Colonic mucosa (tissue), 4 donors: ENCODE data around the gene PEAK3. TPM values are rescaled to one million over a fixed set of nuclear protein-coding genes. Genes with fewer than 3 reads are reported as not detected.

Experiments used
- DNase-seq: peaks from one replicate; pipeline ENCODE4 v3.0.0-alpha.2; 2020
- H3K27ac ChIP-seq: fragments of 200-600 bp; one replicate; pipeline ENCODE4 v1.8.0; 2021
- H3K27me3 ChIP-seq: fragments of 200-600 bp; one replicate; pipeline ENCODE4 v1.8.0; 2021
- H3K36me3 ChIP-seq: fragments of 200-600 bp; one replicate; pipeline ENCODE4 v1.8.0; 2021
- H3K4me1 ChIP-seq: fragments of 200-600 bp; one replicate; pipeline ENCODE4 v1.8.0; 2021; ENCODE audit warnings: mild to moderate bottlenecking
- H3K4me3 ChIP-seq: fragments of 200-600 bp; one replicate; pipeline ENCODE4 v1.8.0; 2021
- H3K9ac ChIP-seq, 2 donors: one replicate each; pipeline ENCODE4 v1.7.0; 2013; ENCODE audit warnings: control low read depth in 2 of 2, low read depth in 2 of 2, low read length in 2 of 2
- H3K9me3 ChIP-seq: fragments of 200-600 bp; one replicate; pipeline ENCODE4 v1.8.0; 2021
- CTCF ChIP-seq: fragments of 200-600 bp; IDR thresholded peaks from one replicate; pipeline ENCODE4 v1.8.0; 2022; ENCODE audit warnings: antibody characterized with exemption, mild to moderate bottlenecking
- intact Hi-C: fragments of 100-400 bp; cut with DNase I; formaldehyde crosslinking; loops from one replicate; pipeline ENCODE4 v1.14.1; 2022
- total RNA-seq, 2 donors: library from RNA; stranded (reverse); fragmentation: NEBNext Ultra II Directional in 1 of 2; extraction: Animal tissue kit (Norgen Biotek cat#: 25700) in 1 of 2; gene quantifications; one replicate each; pipeline ENCODE4 v1.2.1, GENCODE V29; 2021
- donor health status: healthy.
- donor health status: DM: no; HTN: no; CAD: no.
- donor health status: DM: no; HTN: no; CAD: no.

PEAK3 gene
- total RNA-seq, 2 donors from 2014 or later: 0.29 to 0.72 TPM

- intact Hi-C loops: loop anchor here (10.0 kb wide), 1 partner anchor 65 kb away; the partner anchor contains the start of gene DOT1L
- Histone ChIP-seq H3K36me3 (peaks cover 4% of the 10 kb centered on the region), H3K9ac (no peak overlapping the region), H3K27ac (no peak overlapping the region), H3K9me3 (no peaks in the 10 kb centered on the region), H3K27me3 (no peaks in the 10 kb centered on the region), H3K4me1 (peaks cover 7% of the 10 kb centered on the region), H3K4me3 (no peak overlapping the region)
- no peak for TF ChIP-seq CTCF
- no peak for DNase-seq
These were observed 51.9 kb downstream of the PEAK3 start for GRCh38 chr19:2230033-2230531.

GRCh38 chr19:2229103-2230032 lies 52.6 kb downstream of the PEAK3 start:
- Histone ChIP-seq H3K4me1 (no peaks in the 10 kb centered on the region), H3K36me3 (peaks cover 4% of the 10 kb centered on the region), H3K27ac (no peak overlapping the region), H3K27me3 (no peaks in the 10 kb centered on the region), H3K4me3 (no peak overlapping the region), H3K9me3 (no peaks in the 10 kb centered on the region), H3K9ac (no peak overlapping the region)
- TF ChIP-seq CTCF: no peak
- no peak for DNase-seq
- intact Hi-C loops: loop anchor here (10.0 kb wide), 1 partner anchor 65 kb away; the partner anchor contains the start of gene DOT1L

- no peaks in the 10 kb centered on the region for H3K27me3 ChIP-seq
- DNase-seq: no peak
- no peak for TF ChIP-seq CTCF
- no peak overlapping the region for H3K9ac ChIP-seq
- no peaks in the 10 kb centered on the region for H3K9me3 ChIP-seq
- no peak overlapping the region for H3K27ac ChIP-seq
- intact Hi-C loops: no loop called here
- H3K4me3 ChIP-seq: no peak overlapping the region
- peaks cover 4% of the 10 kb centered on the region for H3K36me3 ChIP-seq
- no peaks in the 10 kb centered on the region for H3K4me1 ChIP-seq
These were observed 53.6 kb downstream of the PEAK3 start for GRCh38 chr19:2228157-2229030.

- DNase-seq: no peak
- TF ChIP-seq CTCF: no peak
- peaks cover 4% of the 10 kb centered on the region for H3K36me3 ChIP-seq
These were observed 54.4 kb downstream of the PEAK3 start for GRCh38 chr19:2227415-2228156.

More at GRCh38 chr19:2227415-2228156, 54.4 kb downstream of the PEAK3 start:
- H3K27ac ChIP-seq: no peak overlapping the region
- intact Hi-C loops: no loop called here
- no peak overlapping the region for H3K4me3 ChIP-seq
- no peaks in the 10 kb centered on the region for H3K27me3 ChIP-seq
- no peaks in the 10 kb centered on the region for H3K4me1 ChIP-seq
- H3K9me3 ChIP-seq: no peaks in the 10 kb centered on the region
- no peak overlapping the region for H3K9ac ChIP-seq
